AG09309 (cell line): Measurements from ENCODE around the gene RYR2.

Source experiments
- DNase-seq: peaks from one replicate; pipeline ENCODE4 v3.0.0-alpha.2; 2010; ENCODE audit warnings: low read depth
- H3K4me3 ChIP-seq: 2 replicates; pipeline ENCODE4 v1.5.1; 2011; ENCODE audit warnings: mild to moderate bottlenecking, low read depth, low read length, moderate library complexity; ENCODE audit not compliant: control insufficient read depth
- CTCF ChIP-seq: IDR thresholded peaks from 2 replicates; pipeline ENCODE4 v1.5.1; 2011; ENCODE audit warnings: mild to moderate bottlenecking, low read depth, low read length, inconsistent platforms; ENCODE audit not compliant: insufficient read depth, control insufficient read depth; ENCODE audit errors: missing control alignments

Gene RYR2

GRCh38 chr1:237281481-237281880 is 239.5 kb downstream of the RYR2 start:
- no peak for TF ChIP-seq CTCF
- no peak overlapping the region for H3K4me3 ChIP-seq
- no peak for DNase-seq

GRCh38 chr1:237282208-237282783 is 240.3 kb downstream of the RYR2 start:
- no peak for TF ChIP-seq CTCF
- DNase-seq = no peak
- no peak overlapping the region for H3K4me3 ChIP-seq

GRCh38 chr1:237287876-237288521 is 246.0 kb downstream of the RYR2 start:
- DNase-seq = no peak
- no peak for TF ChIP-seq CTCF

GRCh38 chr1:237293804-237294203 is 251.8 kb downstream of the RYR2 start:
- DNase-seq = no peak
- H3K4me3 ChIP-seq = no peak overlapping the region
- no peak for TF ChIP-seq CTCF

More at GRCh38 chr1:237287876-237288521, 246.0 kb downstream of the RYR2 start:
- no peak overlapping the region for H3K4me3 ChIP-seq

- no peak overlapping the region for H3K4me3 ChIP-seq
- DNase-seq = no peak
- no peak for TF ChIP-seq CTCF
These were observed 254.9 kb downstream of the RYR2 start for GRCh38 chr1:237296861-237297260.

- H3K4me3 ChIP-seq = no peak overlapping the region
- TF ChIP-seq CTCF = no peak
- no peak for DNase-seq
These were observed 258.7 kb downstream of the RYR2 start for GRCh38 chr1:237300642-237301041.
